DOHH2 (cell line): ENCODE measurements around the gene BPIFB1.

Experiments used
- H3F3A ChIP-seq: fragments of 200-600 bp; sonication (generic), shearing (Covaris generic); 2 replicates; pipeline ENCODE4 v1.6.0; 2016; ENCODE audit warnings: antibody characterized with exemption, mild to moderate bottlenecking; ENCODE audit not compliant: control insufficient read depth, insufficient read depth
- H3K27ac ChIP-seq: fragments of 200-600 bp; sonication (generic); 2 replicates; pipeline ENCODE4 v1.5.1; 2014; ENCODE audit warnings: low read depth, mild to moderate bottlenecking, low read length, moderate library complexity
- H3K27me3 ChIP-seq: fragments of 200-600 bp; sonication (generic); 2 replicates; pipeline ENCODE4 v1.6.1; 2014; ENCODE audit warnings: mild to moderate bottlenecking, low read length, mixed read lengths; ENCODE audit not compliant: control insufficient read depth
- H3K36me3 ChIP-seq: fragments of 200-600 bp; sonication (generic); 2 replicates; pipeline ENCODE4 v1.6.1; 2014; ENCODE audit warnings: mild to moderate bottlenecking, low read length, moderate library complexity, mixed read lengths; ENCODE audit not compliant: control insufficient read depth
- H3K4me1 ChIP-seq: fragments of 200-600 bp; sonication (generic); 2 replicates; pipeline ENCODE4 v1.6.1; 2014; ENCODE audit warnings: mild to moderate bottlenecking, low read length, mixed read lengths; ENCODE audit not compliant: control insufficient read depth
- H3K4me2 ChIP-seq: fragments of 200-600 bp; sonication (generic); 2 replicates; pipeline ENCODE4 v1.6.0; 2014; ENCODE audit warnings: mild to moderate bottlenecking, low read length, moderate library complexity
- H3K4me3 ChIP-seq: fragments of 200-600 bp; sonication (generic); 2 replicates; pipeline ENCODE4 v1.5.1; 2014; ENCODE audit warnings: mild to moderate bottlenecking, low read length, mixed read lengths
- H3K79me2 ChIP-seq: fragments of 200-600 bp; sonication (generic); 2 replicates; pipeline ENCODE4 v1.6.1; 2014; ENCODE audit warnings: mild to moderate bottlenecking, low read length, mixed read lengths; ENCODE audit not compliant: control insufficient read depth
- H3K9me2 ChIP-seq: fragments of 200-600 bp; sonication (generic); replicated peaks from 2 replicates; pipeline ENCODE4 v1.6.1; 2014; ENCODE audit warnings: mild to moderate bottlenecking, low read length, mixed read lengths; ENCODE audit not compliant: control insufficient read depth
- H3K9me3 ChIP-seq: fragments of 200-600 bp; sonication (generic); 2 replicates; pipeline ENCODE4 v1.6.1; 2014; ENCODE audit warnings: antibody characterized with exemption, low read length, mixed read lengths; ENCODE audit not compliant: control insufficient read depth, insufficient read depth
- H4K20me1 ChIP-seq: fragments of 200-600 bp; sonication (generic); 2 replicates; pipeline ENCODE4 v1.6.0; 2014; ENCODE audit warnings: low read depth, mild to moderate bottlenecking, antibody characterized with exemption, low read length, moderate library complexity; ENCODE audit not compliant: control insufficient read depth, insufficient read depth
- EZH2phosphoT487 ChIP-seq: fragments of 200-600 bp; sonication (generic); IDR thresholded peaks from 2 replicates; pipeline ENCODE4 v1.6.1; 2017; ENCODE audit warnings: borderline replicate concordance, mild to moderate bottlenecking, antibody characterized with exemption, low read length, moderate library complexity, mixed read lengths
- TF ChIP-seq, protein P1 (sequence below): fragments of 200-600 bp; sonication (generic); IDR thresholded peaks from one replicate; pipeline ENCODE4 v1.5.1; 2014; ENCODE audit warnings: antibody characterized with exemption, mild to moderate bottlenecking, low read depth, low read length; ENCODE audit not compliant: poor library complexity, severe bottlenecking

The BPIFB1 gene

DNA sequence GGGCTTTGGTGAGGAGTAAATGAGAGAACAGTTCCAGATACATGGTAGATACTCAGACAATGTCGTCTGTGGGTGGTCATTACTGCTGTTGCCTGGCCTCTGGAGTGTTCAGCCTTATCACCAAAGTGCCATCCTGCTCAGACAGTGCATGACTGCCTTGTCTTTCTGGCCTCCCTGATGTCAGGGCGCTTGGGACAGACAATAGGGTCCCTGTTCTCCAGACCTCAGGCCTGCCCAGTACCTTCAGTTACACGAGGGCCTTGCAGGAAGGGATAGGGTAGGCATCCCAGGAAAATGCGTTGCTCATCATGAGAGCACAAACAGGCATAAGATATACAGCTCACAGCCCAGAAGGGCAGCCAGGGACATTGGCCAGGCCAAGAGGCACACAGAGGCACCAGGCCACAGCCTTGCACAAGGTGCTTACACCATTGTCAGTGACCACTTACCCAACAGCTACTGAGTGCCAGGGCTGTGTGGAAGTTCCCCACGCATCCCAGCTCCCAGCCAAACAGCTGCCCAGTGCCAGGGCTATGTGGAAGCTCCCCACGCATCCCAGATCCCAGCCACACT is 27.4 kb downstream of the BPIFB1 start:
- H3K4me1 ChIP-seq, result no peaks in the 10 kb centered on the region
- H3K9me2 ChIP-seq, result no peaks in the 10 kb centered on the region
- no peak overlapping the region for H3K27ac ChIP-seq
- H3K79me2 ChIP-seq, result no peaks in the 10 kb centered on the region
- H4K20me1 ChIP-seq, result no peaks in the 10 kb centered on the region
- no peaks in the 10 kb centered on the region for H3F3A ChIP-seq
- no peaks in the 10 kb centered on the region for H3K36me3 ChIP-seq
- no peaks in the 10 kb centered on the region for H3K27me3 ChIP-seq
- TF ChIP-seq, protein P1, sequence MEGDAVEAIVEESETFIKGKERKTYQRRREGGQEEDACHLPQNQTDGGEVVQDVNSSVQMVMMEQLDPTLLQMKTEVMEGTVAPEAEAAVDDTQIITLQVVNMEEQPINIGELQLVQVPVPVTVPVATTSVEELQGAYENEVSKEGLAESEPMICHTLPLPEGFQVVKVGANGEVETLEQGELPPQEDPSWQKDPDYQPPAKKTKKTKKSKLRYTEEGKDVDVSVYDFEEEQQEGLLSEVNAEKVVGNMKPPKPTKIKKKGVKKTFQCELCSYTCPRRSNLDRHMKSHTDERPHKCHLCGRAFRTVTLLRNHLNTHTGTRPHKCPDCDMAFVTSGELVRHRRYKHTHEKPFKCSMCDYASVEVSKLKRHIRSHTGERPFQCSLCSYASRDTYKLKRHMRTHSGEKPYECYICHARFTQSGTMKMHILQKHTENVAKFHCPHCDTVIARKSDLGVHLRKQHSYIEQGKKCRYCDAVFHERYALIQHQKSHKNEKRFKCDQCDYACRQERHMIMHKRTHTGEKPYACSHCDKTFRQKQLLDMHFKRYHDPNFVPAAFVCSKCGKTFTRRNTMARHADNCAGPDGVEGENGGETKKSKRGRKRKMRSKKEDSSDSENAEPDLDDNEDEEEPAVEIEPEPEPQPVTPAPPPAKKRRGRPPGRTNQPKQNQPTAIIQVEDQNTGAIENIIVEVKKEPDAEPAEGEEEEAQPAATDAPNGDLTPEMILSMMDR, result no peak
- no peak for TF ChIP-seq EZH2phosphoT487
- H3K4me3 ChIP-seq, result no peak overlapping the region
- H3K4me2 ChIP-seq, result no peak overlapping the region
- H3K9me3 ChIP-seq, result no peaks in the 10 kb centered on the region

DNA sequence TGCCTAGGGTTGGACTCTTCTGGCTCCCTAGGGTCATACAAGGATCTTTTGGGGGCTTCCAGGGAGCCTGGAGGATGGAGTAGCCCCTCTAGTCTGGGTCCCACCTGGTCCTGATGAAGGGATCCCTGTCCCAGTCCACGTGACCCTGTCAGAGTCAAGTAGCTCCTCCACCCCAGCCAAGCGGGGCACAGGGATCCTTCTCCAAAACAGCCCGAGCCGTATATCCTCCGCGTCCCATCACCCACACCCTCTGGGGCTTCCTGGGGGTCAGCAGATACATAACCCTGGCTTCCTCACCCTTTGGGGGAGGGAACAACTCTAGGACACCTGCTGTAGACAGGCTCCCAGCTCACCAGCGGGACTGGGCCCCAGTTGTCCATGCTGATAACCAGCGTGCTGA is 28.0 kb downstream of the BPIFB1 start:
- Histone ChIP-seq H3K9me2 (no peaks in the 10 kb centered on the region), H4K20me1 (no peaks in the 10 kb centered on the region), H3F3A (no peaks in the 10 kb centered on the region), H3K4me3 (no peak overlapping the region), H3K36me3 (no peaks in the 10 kb centered on the region), H3K4me1 (no peaks in the 10 kb centered on the region), H3K9me3 (no peaks in the 10 kb centered on the region), H3K27ac (no peak overlapping the region), H3K4me2 (no peak overlapping the region), H3K79me2 (no peaks in the 10 kb centered on the region), H3K27me3 (no peaks in the 10 kb centered on the region)
- TF ChIP-seq, protein P1, result no peak
- TF ChIP-seq EZH2phosphoT487, result no peak

DNA sequence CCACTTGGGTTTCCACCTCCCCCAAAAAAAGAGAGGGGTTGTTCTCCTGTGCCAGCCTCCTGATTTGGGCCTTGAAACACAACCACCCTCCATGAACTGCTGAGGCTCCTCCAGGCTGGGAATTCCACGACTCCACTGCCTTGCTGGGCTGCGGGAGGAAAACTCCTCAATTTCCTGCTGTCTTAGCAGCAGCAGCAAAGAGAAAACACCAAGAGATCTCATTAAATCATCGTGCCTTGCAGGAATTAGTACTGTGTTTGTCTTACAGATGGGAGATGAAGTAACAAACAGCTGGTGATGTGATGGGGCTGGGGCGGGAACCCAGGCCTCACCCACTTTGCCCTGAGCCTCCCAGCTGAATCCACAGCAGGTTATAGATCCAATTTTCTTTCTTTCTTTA is 29.0 kb downstream of the BPIFB1 start:
- Histone ChIP-seq H3K4me2 (no peak overlapping the region), H3K4me3 (no peak overlapping the region)
- no peak for TF ChIP-seq EZH2phosphoT487
- TF ChIP-seq, protein P1, result no peak

DNA sequence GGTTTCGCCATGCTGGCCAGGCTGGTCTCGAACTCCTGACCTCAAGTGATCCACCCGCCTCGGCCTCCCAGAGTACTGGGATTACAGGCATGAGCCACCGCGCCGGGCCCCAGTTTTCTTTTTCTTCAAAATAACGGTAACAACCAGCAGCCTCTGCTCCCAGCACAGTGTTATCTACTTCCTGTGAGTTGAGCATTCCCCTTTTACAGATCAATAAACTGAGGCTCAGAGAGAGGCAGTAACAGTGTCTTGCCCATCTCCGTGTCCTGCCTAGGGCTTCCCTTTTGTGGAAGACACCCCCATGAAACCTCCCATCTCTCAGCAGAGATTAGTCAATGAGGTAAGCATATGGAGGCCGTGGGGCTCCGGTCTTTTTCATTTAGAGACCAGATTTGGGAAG is 29.6 kb downstream of the BPIFB1 start:
- Histone ChIP-seq H3K4me3 (no peak overlapping the region), H4K20me1 (no peaks in the 10 kb centered on the region), H3K9me3 (no peaks in the 10 kb centered on the region), H3K27me3 (no peaks in the 10 kb centered on the region), H3K9me2 (no peaks in the 10 kb centered on the region), H3K36me3 (no peaks in the 10 kb centered on the region), H3F3A (no peaks in the 10 kb centered on the region), H3K4me2 (no peak overlapping the region), H3K27ac (no peak overlapping the region), H3K79me2 (no peaks in the 10 kb centered on the region), H3K4me1 (no peaks in the 10 kb centered on the region)
- TF ChIP-seq EZH2phosphoT487, result no peak
- TF ChIP-seq, protein P1, result no peak

More for the DNA sequence above, 29.0 kb downstream of the BPIFB1 start:
- no peaks in the 10 kb centered on the region for H3F3A ChIP-seq
- no peaks in the 10 kb centered on the region for H3K9me2 ChIP-seq
- no peaks in the 10 kb centered on the region for H3K36me3 ChIP-seq
- no peaks in the 10 kb centered on the region for H3K79me2 ChIP-seq
- no peaks in the 10 kb centered on the region for H3K4me1 ChIP-seq
- no peaks in the 10 kb centered on the region for H4K20me1 ChIP-seq
- H3K27ac ChIP-seq, result no peak overlapping the region
- H3K27me3 ChIP-seq, result no peaks in the 10 kb centered on the region
- no peaks in the 10 kb centered on the region for H3K9me3 ChIP-seq
